HepG2 (cell line): ENCODE data around the gene DBNDD1. TPM values are rescaled to one million over a fixed set of nuclear protein-coding genes. Genes with fewer than 3 reads are reported as not detected.

Experiments used
- FOXP1 ChIP-seq, 2 experiments: fragments of 450-650 bp in 1 of 2; IDR thresholded peaks; 2 replicates each; pipeline ENCODE4 v1.6.1; 2017 to 2018; ENCODE audit warnings: antibody characterized with exemption in 1 of 2
- GABPB1 ChIP-seq: IDR thresholded peaks from 2 replicates; pipeline ENCODE4 v1.6.1; 2016; ENCODE audit warnings: mild to moderate bottlenecking, missing genetic modification reagents, moderate library complexity, missing compliant biosample characterization
- HNRNPH1 ChIP-seq: fragments of 200-400 bp; formaldehyde crosslinking; optimal IDR thresholded peaks from 2 replicates; pipeline ENCODE3; 2017; ENCODE audit warnings: mild to moderate bottlenecking, low read depth, low read length
- HNRNPK ChIP-seq: fragments of 200-400 bp; formaldehyde crosslinking; IDR thresholded peaks from 2 replicates; pipeline ENCODE4 v1.6.1; 2018; ENCODE audit warnings: low read length, low read depth, moderate library complexity, mild to moderate bottlenecking; ENCODE audit not compliant: poor library complexity, severe bottlenecking
- MED13 ChIP-seq: sonication (generic); formaldehyde crosslinking; IDR thresholded peaks from 2 replicates; pipeline ENCODE4 v1.5.0; 2020; ENCODE audit warnings: missing genetic modification reagents
- MLLT10 ChIP-seq: sonication (generic); formaldehyde crosslinking; IDR thresholded peaks from 2 replicates; pipeline ENCODE4 v1.4.0; 2020; ENCODE audit warnings: missing genetic modification reagents
- NCOR1 ChIP-seq: fragments of 200-600 bp; sonication (generic); IDR thresholded peaks from 2 replicates; pipeline ENCODE4 v1.7.0; 2017; ENCODE audit warnings: antibody characterized with exemption, low read length, borderline replicate concordance
- PTBP1 ChIP-seq: fragments of 200-400 bp; formaldehyde crosslinking; IDR thresholded peaks from 2 replicates; pipeline ENCODE4 v1.6.1; 2018; ENCODE audit warnings: low read length, low read depth; ENCODE audit not compliant: poor library complexity, severe bottlenecking
- SALL2 ChIP-seq: sonication (generic); formaldehyde crosslinking; IDR thresholded peaks from 2 replicates; pipeline ENCODE4 v1.8.1; 2023; ENCODE audit warnings: mild to moderate bottlenecking, missing genetic modification reagents, inconsistent platforms
- SMYD3 ChIP-seq: sonication (generic); formaldehyde crosslinking; IDR thresholded peaks from 2 replicates; pipeline ENCODE4 v1.8.1; 2023; ENCODE audit warnings: mild to moderate bottlenecking, missing genetic modification reagents
- SNRNP70 ChIP-seq: fragments of 200-400 bp; formaldehyde crosslinking; IDR thresholded peaks from 2 replicates; pipeline ENCODE4 v1.6.1; 2017; ENCODE audit warnings: mild to moderate bottlenecking, low read depth, low read length, moderate library complexity
- SRSF9 ChIP-seq: fragments of 200-400 bp; formaldehyde crosslinking; IDR thresholded peaks from 2 replicates; pipeline ENCODE4 v1.6.1; 2018; ENCODE audit warnings: borderline replicate concordance, mild to moderate bottlenecking, low read depth, low read length; ENCODE audit not compliant: insufficient read depth, poor library complexity, severe bottlenecking
- ZMYM3 ChIP-seq: sonication (generic); formaldehyde crosslinking; IDR thresholded peaks from 2 replicates; pipeline ENCODE4 v1.5.1; 2020; ENCODE audit warnings: mild to moderate bottlenecking, missing genetic modification reagents
- ZNF329 ChIP-seq: sonication (generic); formaldehyde crosslinking; IDR thresholded peaks from 2 replicates; pipeline ENCODE4 v1.9.0; 2021; ENCODE audit warnings: low read depth, mild to moderate bottlenecking, missing genetic modification reagents
- ZNF652 ChIP-seq: IDR thresholded peaks from 2 replicates; pipeline ENCODE4 v1.6.1; 2016; ENCODE audit warnings: low read depth, borderline replicate concordance
- polyA plus RNA-seq, 8 experiments: library from polyadenylated mRNA; depleted of rRNA in 3 of 8; stranded (reverse) in 7 of 8; unstranded in 1 of 8; fragments of >200 nt; fragmentation: Illumina TruSeq in 4 of 8; extraction: Trizol in 4 of 8; gene quantifications; 2 replicates each; pipeline versions ENCODE4 v1.2.1 to v1.2.3, GENCODE V29; 2011 to 2016; ENCODE audit warnings: low read depth in 4 of 8, missing spikeins in 1 of 8, mixed read lengths in 1 of 8; ENCODE audit not compliant: insufficient read depth in 1 of 8
- total RNA-seq, 5 experiments: library from RNA; depleted of rRNA; stranded (reverse); fragments of >200 nt; fragmentation: Illumina TruSeq; extraction: Trizol; gene quantifications; 2 replicates each; pipeline ENCODE4 v1.2.3, GENCODE V29; 2016; ENCODE audit warnings: low read depth in 1 of 5
- TF ChIP-seq, protein P1 (sequence below): sonication (generic); formaldehyde crosslinking; IDR thresholded peaks from 2 replicates; pipeline ENCODE4 v1.8.1; 2022; ENCODE audit warnings: low read depth, mild to moderate bottlenecking, missing genetic modification reagents
- TF ChIP-seq, protein P2 (sequence below): sonication (generic); formaldehyde crosslinking; IDR thresholded peaks from 2 replicates; pipeline ENCODE4 v1.8.1; 2023; ENCODE audit warnings: mild to moderate bottlenecking, missing genetic modification reagents, borderline replicate concordance
- TF ChIP-seq, protein P3 (sequence below): sonication (generic); formaldehyde crosslinking; IDR thresholded peaks from 2 replicates; pipeline ENCODE4 v1.5.0; 2020; ENCODE audit warnings: missing genetic modification reagents, mild to moderate bottlenecking, borderline replicate concordance
- TF ChIP-seq, protein P4 (sequence below): sonication (generic); formaldehyde crosslinking; IDR thresholded peaks from 2 replicates; pipeline ENCODE4 v1.4.0; 2020; ENCODE audit warnings: missing genetic modification reagents

Gene DBNDD1
- total and polyA plus RNA-seq, 2 of the 13 experiments (the other 11 are each of a cell fraction or from before 2014, with no cell fraction given) = 17.0 to 40.4 TPM

DNA sequence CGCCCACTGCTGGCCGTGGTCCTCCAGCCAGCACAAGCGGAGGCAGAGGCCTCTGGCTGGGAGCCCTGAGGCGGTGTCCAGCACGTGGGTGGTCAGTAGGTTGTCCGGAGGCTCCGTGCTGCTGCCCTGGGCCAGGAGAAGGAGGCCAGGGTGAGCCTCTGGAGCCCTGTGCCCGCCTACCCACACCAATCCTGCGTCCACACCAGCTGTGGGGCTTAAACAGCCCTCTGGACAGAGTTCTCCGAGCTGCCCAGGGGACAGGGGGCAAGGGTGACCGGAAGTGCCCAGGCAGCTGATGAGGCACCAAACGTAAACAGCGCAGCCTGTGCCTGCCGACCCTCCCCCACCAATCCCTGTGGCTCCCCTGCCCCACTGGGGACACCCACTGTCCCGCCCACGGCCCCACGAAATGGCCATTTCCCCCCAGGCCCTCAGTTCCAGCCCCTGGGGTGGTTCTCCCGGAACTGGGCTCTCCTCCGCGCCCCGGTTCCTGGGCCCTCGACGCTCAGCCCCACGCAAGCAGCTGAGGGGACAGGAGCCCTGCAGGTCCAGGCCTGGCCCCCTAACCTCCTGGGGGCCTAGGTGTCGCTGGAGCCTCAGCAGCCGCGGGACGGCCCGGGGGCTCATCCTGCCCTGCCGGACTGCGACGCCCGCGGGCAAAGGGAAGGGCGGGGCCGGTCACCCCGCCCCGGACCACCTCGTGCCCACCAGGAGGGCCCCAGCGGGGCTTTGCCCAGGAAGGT is 27.9 kb upstream of the DBNDD1 start (continued):
- TF ChIP-seq, protein P1, sequence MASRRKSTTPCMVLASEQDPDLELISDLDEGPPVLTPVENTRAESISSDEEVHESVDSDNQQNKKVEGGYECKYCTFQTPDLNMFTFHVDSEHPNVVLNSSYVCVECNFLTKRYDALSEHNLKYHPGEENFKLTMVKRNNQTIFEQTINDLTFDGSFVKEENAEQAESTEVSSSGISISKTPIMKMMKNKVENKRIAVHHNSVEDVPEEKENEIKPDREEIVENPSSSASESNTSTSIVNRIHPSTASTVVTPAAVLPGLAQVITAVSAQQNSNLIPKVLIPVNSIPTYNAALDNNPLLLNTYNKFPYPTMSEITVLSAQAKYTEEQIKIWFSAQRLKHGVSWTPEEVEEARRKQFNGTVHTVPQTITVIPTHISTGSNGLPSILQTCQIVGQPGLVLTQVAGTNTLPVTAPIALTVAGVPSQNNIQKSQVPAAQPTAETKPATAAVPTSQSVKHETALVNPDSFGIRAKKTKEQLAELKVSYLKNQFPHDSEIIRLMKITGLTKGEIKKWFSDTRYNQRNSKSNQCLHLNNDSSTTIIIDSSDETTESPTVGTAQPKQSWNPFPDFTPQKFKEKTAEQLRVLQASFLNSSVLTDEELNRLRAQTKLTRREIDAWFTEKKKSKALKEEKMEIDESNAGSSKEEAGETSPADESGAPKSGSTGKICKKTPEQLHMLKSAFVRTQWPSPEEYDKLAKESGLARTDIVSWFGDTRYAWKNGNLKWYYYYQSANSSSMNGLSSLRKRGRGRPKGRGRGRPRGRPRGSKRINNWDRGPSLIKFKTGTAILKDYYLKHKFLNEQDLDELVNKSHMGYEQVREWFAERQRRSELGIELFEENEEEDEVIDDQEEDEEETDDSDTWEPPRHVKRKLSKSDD (CRISPR knock-in tag) = no peak; the same call in 1 of the 2 replicates
- TF ChIP-seq GABPB1 (CRISPR knock-in tag) (peak; percentile 95), HNRNPH1 (no peak), ZMYM3 (CRISPR knock-in tag) (no peak; the same call in none of the 2 replicates), ZNF652 (no peak), MED13 (CRISPR knock-in tag) (peak; percentile 17; the same call in 1 of the 2 replicates), SALL2 (no peak; the same call in 1 of the 2 replicates), SNRNP70 (no peak), SRSF9 (no peak), HNRNPK (peak; percentile 34), PTBP1 (peak; percentile 24), ZNF329 (0 out of 2 replicates have a peak, but pooled peaks have one; percentile 26), MLLT10 (CRISPR knock-in tag) (no peak), NCOR1 (no peak), SMYD3 (no peak), FOXP1 (IDR thresholded peaks at IDR 0.05) (no peak), FOXP1 (CRISPR knock-in tag; IDR thresholded peaks at IDR 0.05) (no peak)
- TF ChIP-seq, protein P2, sequence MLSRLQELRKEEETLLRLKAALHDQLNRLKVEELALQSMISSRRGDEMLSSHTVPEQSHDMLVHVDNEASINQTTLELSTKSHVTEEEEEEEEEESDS (CRISPR knock-in tag) = no peak
- TF ChIP-seq, protein P3, sequence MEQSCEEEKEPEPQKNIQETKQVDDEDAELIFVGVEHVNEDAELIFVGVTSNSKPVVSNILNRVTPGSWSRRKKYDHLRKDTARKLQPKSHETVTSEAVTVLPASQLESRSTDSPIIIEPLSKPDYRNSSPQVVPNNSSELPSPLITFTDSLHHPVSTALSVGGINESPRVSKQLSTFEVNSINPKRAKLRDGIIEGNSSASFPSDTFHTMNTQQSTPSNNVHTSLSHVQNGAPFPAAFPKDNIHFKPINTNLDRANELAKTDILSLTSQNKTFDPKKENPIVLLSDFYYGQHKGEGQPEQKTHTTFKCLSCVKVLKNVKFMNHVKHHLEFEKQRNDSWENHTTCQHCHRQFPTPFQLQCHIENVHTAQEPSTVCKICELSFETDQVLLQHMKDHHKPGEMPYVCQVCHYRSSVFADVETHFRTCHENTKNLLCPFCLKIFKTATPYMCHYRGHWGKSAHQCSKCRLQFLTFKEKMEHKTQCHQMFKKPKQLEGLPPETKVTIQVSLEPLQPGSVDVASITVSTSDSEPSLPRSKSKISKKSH = peak; percentile 66; the same call in 1 of the 2 replicates
- TF ChIP-seq, protein P4, sequence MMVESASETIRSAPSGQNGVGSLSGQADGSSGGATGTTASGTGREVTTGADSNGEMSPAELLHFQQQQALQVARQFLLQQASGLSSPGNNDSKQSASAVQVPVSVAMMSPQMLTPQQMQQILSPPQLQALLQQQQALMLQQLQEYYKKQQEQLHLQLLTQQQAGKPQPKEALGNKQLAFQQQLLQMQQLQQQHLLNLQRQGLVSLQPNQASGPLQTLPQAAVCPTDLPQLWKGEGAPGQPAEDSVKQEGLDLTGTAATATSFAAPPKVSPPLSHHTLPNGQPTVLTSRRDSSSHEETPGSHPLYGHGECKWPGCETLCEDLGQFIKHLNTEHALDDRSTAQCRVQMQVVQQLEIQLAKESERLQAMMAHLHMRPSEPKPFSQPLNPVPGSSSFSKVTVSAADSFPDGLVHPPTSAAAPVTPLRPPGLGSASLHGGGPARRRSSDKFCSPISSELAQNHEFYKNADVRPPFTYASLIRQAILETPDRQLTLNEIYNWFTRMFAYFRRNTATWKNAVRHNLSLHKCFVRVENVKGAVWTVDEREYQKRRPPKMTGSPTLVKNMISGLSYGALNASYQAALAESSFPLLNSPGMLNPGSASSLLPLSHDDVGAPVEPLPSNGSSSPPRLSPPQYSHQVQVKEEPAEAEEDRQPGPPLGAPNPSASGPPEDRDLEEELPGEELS (CRISPR knock-in tag) = peak; percentile 64
